ENCODE results near the gene LASP1NB.
"Not testable (repeated sequence)": the region's sequence is repeated elsewhere in the genome, so short reads cannot be mapped to it uniquely, and the experiment has no call there.

LASP1NB gene

GRCh38 chr17:38926293-38927070 is 1.1 kb downstream of the LASP1NB start:
- Histone ChIP-seq H3K27ac (ENCODE audit: low read depth, low read length, poor library complexity, severe bottlenecking) (no peak overlapping the region), H2AFZ (ENCODE audit: low read length) (0 out of 2 replicates have a peak overlapping the region, but pooled peaks have one; percentile 42), H3K9me2 (ENCODE audit: insufficient read depth, low read length) (no peaks in the 10 kb centered on the region), H4K20me1 (ENCODE audit: insufficient read depth, low read length) (no peaks in the 10 kb centered on the region), H3K79me2 (ENCODE audit: insufficient read depth, low read depth, low read length) (no peaks in the 10 kb centered on the region), H3K36me3 (ENCODE audit: insufficient read depth, low read length) (no peaks in the 10 kb centered on the region), H3K4me2 (ENCODE audit: low read length) (no peak overlapping the region), H3K4me1 (ENCODE audit: insufficient read depth, low read length, poor library complexity, severe bottlenecking) (peaks cover 11% of the 10 kb centered on the region), H3K9me3 (ENCODE audit: low read length) (no peaks in the 10 kb centered on the region), H3K4me3 (ENCODE audit: low read depth, low read length, poor library complexity, severe bottlenecking) (no peak overlapping the region)
- intact Hi-C loops (cut with micrococcal nuclease; ENCODE audit: unreplicated experiment), result no loop called here
- ChIA-PET POLR2A (interaction anchor here (1.1 kb wide), 1 partner anchor 45 kb away, joined by 3 read pairs; no protein-coding TSS in a partner anchor), CTCF (ENCODE audit: unreplicated experiment) (no interaction called here)
- no peak for TF ChIP-seq CTCF (conservative IDR thresholded peaks at IDR 0.05; ENCODE audit: low read length)
- no peak for TF ChIP-seq EZH2phosphoT487 (IDR thresholded peaks at IDR 0.05; ENCODE audit: borderline replicate concordance, low read depth, low read length)
- DNase-seq (ENCODE audit: low spot score), result no peak
- BruUV-seq (replicated peaks), result no TSS peak

- CTCF ChIA-PET (ENCODE audit: unreplicated experiment); BruUV-seq (replicated peaks): not testable (repeated sequence)
- intact Hi-C loops (cut with micrococcal nuclease; ENCODE audit: unreplicated experiment), result loop anchor here (10.0 kb wide), 1 partner anchor 56 kb away; the partner anchor contains the start of gene LASP1
These were observed 5.4 kb downstream of the LASP1NB start for GRCh38 chr17:38930782-38931181.

GRCh38 chr17:38933962-38934361 is 8.5 kb downstream of the LASP1NB start:
- H3K79me2 ChIP-seq (ENCODE audit: insufficient read depth, low read depth, low read length); H3K9me3 ChIP-seq (ENCODE audit: low read length); CTCF ChIA-PET (ENCODE audit: unreplicated experiment); H3K9me2 ChIP-seq (ENCODE audit: insufficient read depth, low read length); BruUV-seq (replicated peaks); H3K4me1 ChIP-seq (ENCODE audit: insufficient read depth, low read length, poor library complexity, severe bottlenecking); H2AFZ ChIP-seq (ENCODE audit: low read length); POLR2A ChIA-PET; H3K4me3 ChIP-seq (ENCODE audit: low read depth, low read length, poor library complexity, severe bottlenecking); H3K27ac ChIP-seq (ENCODE audit: low read depth, low read length, poor library complexity, severe bottlenecking); H4K20me1 ChIP-seq (ENCODE audit: insufficient read depth, low read length); H3K36me3 ChIP-seq (ENCODE audit: insufficient read depth, low read length); H3K4me2 ChIP-seq (ENCODE audit: low read length); DNase-seq (ENCODE audit: low spot score): not testable (repeated sequence)
- intact Hi-C loops (cut with micrococcal nuclease; ENCODE audit: unreplicated experiment), result loop anchor here (10.0 kb wide), 1 partner anchor 59 kb away; the partner anchor contains the start of gene LASP1

More at GRCh38 chr17:38930782-38931181, 5.4 kb downstream of the LASP1NB start:
- H3K4me1 ChIP-seq (ENCODE audit: insufficient read depth, low read length, poor library complexity, severe bottlenecking); H3K4me3 ChIP-seq (ENCODE audit: low read depth, low read length, poor library complexity, severe bottlenecking); DNase-seq (ENCODE audit: low spot score); H4K20me1 ChIP-seq (ENCODE audit: insufficient read depth, low read length); POLR2A ChIA-PET; H3K36me3 ChIP-seq (ENCODE audit: insufficient read depth, low read length); H2AFZ ChIP-seq (ENCODE audit: low read length); H3K9me3 ChIP-seq (ENCODE audit: low read length); H3K4me2 ChIP-seq (ENCODE audit: low read length); H3K27ac ChIP-seq (ENCODE audit: low read depth, low read length, poor library complexity, severe bottlenecking); H3K9me2 ChIP-seq (ENCODE audit: insufficient read depth, low read length); H3K79me2 ChIP-seq (ENCODE audit: insufficient read depth, low read depth, low read length): not testable (repeated sequence)
